Retinal pigment epithelial cell (primary cell): ENCODE results near the gene LETMD1.

Experiments
- DNase-seq: peaks from one replicate; pipeline ENCODE4 v3.0.0-alpha.2; 2010; ENCODE audit warnings: low read depth
- H3K4me3 ChIP-seq: 2 replicates; pipeline ENCODE4 v1.5.1; 2011; ENCODE audit warnings: mild to moderate bottlenecking, low read length, control low read depth, moderate library complexity
- CTCF ChIP-seq: conservative IDR thresholded peaks from 2 replicates; pipeline ENCODE4 v1.5.1; 2011; ENCODE audit warnings: low read depth, low read length, control low read depth, inconsistent platforms

LETMD1 gene

GRCh38 chr12:51085757-51086156, 37.6 kb downstream of the LETMD1 start:
- no peak for TF ChIP-seq CTCF
- no peak overlapping the region for H3K4me3 ChIP-seq
- no peak for DNase-seq

GRCh38 chr12:51086933-51087332, 38.8 kb downstream of the LETMD1 start:
- H3K4me3 ChIP-seq, result no peak overlapping the region
- no peak for TF ChIP-seq CTCF
- no peak for DNase-seq

DNA sequence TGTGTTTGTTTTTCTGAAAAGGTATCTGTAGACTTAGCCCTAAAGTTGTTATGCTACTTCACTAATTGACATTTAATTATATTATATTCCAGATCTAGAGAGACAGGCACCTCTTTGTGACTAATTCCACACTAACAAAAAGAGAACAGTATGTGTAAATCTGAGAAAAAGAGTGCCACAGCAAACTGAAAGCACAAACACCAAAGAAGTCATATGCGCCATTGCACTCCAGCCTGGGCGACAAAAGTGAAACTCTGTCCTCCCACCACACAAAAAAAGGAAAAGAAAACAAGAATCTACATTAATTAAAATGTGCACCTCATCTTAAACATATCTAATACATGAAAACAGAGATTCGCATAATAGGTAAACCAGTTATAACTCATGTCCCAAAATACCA, 39.7 kb downstream of the LETMD1 start:
- no peak for DNase-seq
- no peak for TF ChIP-seq CTCF
- no peak overlapping the region for H3K4me3 ChIP-seq

DNA sequence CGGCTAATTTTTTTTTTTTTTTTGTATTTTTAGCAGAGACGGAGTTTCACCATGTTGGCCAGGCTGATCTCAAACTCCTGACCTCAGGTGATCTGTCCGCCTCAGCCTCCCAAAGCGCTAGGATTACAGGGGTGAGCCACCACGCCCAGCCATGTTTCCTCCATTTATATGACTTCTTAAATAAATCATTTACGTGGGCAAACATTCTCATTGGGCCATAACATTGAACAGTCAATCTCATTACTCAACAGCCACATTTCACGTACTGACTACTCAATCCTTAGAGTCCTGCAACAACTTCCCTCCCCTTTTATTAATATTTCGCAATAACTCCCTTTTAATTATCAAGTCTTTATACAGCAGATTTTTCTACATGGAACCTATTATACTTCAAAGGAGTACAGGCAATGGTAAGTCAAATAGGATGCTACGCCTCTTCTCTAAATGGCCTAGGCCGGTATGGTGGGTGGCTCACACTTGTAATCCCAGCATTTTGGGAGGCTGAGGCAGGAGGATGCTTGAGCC, 42.6 kb downstream of the LETMD1 start:
- no peak for TF ChIP-seq CTCF
- DNase-seq, result no peak
- H3K4me3 ChIP-seq, result no peak overlapping the region

DNA sequence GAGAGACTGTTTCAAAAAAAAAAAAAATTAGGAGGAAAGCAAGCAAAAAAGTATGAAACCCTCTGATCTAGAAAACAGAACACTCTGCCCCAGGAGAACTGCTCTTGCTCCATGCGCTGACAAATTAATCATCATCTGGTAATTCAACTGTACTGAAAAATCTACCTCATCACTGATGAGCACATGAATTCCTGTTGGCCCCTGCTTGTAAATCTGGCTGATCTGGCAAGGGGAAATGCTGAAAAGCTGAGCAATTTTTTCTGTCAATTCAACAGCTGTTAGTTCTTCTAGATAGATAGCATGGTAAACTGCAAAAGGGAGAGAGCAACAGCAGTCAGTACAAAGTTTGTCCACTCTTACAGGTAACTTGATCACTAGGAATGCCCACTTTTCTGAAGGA, 50.5 kb downstream of the LETMD1 start:
- no peak for DNase-seq

GRCh38 chr12:51103977-51104376, 55.9 kb downstream of the LETMD1 start:
- no peak for DNase-seq

More for the DNA sequence above, 50.5 kb downstream of the LETMD1 start:
- no peak overlapping the region for H3K4me3 ChIP-seq
- no peak for TF ChIP-seq CTCF

More at GRCh38 chr12:51103977-51104376, 55.9 kb downstream of the LETMD1 start:
- TF ChIP-seq CTCF, result no peak
- no peak overlapping the region for H3K4me3 ChIP-seq
